ENCODE results near the gene CAPRIN1.
A peak's percentile ranks its signal among the peaks of the same experiment; 100 is the strongest.

Gene CAPRIN1

DNA sequence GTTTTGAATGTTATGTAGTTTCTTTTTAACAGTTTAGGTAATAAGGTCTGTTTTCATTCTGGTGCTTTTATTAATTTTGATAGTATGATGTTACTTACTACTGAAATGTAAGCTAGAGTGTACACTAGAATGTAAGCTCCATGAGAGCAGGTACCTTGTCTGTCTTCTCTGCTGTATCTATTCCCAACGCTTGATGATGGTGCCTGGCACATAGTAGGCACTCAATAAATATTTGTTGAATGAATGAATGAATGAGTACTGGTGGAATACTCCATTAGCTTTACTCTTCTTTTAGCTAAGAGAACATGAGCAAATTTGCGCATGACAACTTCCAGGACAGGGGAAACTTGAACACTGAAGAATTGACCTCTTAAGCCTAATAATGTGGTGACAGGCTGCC lies 47.3 kb downstream of the CAPRIN1 start:
- no peak for DNase-seq

DNA sequence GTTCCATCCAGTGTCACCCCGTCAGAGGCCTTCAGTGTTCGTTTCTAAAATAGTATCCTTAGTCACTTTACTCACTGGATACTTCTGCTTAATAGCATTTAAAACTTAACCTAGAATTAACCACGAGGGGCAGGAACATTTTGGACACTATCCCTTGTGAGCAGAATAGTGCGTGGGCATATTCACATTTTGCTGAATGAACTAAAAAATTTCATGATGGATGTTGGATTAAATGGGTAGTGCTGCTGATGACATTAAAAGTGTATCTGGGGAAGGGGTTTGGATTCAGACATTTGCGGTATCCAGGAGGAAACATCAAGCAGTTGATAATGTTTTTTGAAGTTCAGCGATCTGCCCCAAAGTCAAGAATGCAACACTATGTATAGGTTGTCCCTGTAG lies 53.1 kb downstream of the CAPRIN1 start:
- DNase-seq: no peak

DNA sequence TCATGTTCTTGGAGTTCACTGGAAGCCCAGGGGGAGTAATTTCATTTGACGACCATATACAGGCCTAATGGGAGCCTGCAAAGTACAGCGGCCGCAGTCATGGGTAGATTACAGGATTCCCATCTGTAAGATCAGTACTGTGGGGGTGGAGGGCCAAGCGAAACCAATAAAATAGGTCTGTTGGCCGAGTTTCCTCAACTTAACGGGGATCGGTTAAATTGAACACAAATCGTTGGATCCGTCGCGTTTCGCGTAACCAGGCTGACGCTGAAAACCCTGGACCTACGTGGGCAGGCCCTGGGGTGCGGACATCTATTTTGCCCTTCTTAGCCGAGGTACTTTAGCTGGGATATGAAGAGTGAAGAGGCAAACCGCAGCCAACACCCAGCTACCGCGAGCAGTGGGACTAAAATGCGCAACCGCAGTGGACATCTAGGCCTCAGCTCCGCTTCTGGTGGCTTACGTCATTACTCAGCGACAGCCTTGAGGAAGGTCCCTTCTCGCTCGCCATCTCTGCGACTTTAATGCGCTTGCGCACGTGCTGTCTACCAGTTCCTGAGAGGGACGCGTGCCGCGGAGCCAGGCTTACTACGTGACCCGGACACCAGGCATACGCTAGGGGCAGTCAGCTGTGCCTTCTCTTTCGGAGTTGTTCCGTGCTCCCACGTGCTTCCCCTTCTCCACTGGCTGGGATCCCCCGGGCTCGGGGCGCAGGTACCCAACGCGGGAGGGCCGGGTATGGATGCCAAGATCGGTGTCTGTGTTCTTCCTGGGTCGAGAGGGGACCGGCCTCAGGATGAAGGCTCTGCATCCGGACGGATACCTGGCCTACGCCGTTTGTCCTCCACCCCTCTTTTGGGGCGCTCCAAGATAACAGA lies 53.8 kb downstream of the CAPRIN1 start, which contains the start of gene NAT10:
NAT10 (plus strand) TSS at position 551 of the 878 bp plus-strand sequence. CDS start 2,597 bp downstream, outside the sequence.
- peak; percentile 77 for DNase-seq

DNA sequence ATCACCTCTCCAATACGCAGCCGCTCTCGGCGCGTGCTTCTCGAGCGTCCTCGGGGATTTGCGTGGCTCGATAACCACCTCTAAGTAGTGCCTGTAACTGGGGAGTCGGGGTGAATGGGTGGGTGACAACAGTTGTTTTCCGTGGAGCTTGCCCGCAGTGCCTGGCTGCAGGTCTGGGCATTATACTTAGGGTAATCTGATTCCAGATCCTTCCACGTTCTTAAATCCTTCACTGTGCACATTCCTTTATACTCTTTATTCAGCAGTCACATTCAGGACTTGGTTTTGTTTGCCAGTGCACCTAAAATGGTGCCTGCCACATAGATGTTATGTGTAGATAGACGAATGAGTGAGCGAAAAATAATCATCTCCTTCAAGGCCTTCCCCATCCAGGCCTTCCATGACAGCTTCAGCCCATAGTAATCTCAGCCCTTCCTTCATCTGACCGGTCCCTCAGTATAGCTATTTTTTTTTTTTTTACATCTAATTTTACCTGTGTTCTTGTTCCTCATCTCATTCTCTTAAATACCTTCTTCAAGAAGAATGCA lies 54.5 kb downstream of the CAPRIN1 start:
- DNase-seq: no peak

DNA sequence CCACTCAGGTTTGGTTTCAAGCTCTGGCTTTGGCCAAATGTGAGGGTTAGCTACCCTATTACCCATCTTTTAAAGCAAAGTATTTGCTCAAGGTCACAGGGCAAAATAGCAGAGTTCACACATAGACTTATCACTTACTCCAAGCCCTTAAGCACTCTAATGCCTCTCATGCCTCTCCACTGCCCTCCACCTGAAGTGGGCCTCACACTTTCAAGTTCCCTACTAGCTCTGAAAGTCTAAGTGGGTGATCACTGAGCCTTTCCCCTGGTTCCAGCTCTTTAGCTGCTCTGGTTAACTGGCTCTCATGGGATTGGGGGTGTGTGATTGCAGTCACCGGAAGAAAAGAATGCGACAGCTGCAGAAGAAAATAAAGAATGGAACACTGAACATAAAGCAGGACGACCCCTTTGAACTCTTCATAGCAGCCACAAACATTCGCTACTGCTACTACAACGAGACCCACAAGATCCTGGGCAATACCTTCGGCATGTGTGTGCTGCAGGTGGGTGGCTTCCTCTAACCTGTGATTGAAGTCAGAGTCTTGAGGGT lies 60.3 kb downstream of the CAPRIN1 start:
- no peak for DNase-seq

DNA sequence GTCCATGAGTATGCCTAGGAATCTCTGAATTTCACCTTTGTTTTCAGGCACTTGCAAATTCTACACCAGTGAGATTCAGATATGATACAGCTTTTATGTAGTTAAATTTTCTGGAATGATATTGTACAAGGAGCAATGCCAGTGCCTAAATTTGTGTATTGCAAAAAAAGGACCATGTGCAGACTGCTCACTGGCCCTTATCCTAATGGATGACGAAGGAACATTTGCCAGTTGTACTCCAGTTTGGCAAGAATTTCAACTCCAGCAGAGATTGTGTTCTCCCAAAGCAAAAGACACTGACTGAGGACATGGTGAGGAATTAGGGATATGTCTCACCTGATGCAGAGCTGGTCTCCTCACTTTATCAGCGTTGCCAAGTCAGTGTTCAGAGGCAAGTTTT lies 62.5 kb downstream of the CAPRIN1 start:
- DNase-seq: no peak

DNA sequence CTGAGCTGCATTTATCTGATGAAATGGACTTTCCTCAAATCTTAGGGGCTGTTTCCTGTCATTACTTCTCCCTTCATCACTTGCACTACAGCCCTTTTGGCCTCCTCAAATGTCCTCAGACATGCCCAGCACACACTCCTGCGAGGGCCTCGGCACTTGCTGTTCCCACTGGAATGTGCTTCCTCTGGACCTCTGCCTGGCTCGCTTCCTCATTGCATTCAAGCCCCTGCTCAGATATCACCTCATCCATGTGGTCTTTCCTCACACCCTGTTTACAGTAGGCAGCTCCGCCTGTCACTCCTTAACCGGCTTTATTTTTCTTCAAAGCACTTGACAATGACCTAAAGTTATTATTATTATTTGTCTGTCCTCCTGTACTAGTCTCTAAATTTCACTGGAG lies 62.9 kb downstream of the CAPRIN1 start:
- no peak for DNase-seq

DNA sequence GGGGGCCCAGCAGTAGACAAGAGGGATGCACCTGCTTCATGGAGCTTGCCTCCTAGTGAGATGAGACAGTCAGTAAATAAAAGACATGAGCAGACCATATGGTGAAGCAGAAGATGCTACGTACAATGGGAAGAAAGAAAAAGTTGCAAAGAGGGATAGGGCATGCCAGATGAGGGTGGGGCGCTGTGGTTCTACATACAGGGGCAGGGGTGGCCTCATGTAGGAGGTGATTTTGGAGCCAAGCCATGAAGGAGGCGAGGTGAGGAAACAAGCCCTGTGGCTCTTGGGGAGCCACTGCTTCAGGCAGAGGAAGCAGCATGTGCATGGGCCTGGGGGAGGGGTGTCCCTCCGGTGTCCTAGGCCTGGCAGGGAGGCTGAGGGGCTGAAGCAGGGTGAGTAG lies 69.1 kb downstream of the CAPRIN1 start:
- no peak for DNase-seq

DNA sequence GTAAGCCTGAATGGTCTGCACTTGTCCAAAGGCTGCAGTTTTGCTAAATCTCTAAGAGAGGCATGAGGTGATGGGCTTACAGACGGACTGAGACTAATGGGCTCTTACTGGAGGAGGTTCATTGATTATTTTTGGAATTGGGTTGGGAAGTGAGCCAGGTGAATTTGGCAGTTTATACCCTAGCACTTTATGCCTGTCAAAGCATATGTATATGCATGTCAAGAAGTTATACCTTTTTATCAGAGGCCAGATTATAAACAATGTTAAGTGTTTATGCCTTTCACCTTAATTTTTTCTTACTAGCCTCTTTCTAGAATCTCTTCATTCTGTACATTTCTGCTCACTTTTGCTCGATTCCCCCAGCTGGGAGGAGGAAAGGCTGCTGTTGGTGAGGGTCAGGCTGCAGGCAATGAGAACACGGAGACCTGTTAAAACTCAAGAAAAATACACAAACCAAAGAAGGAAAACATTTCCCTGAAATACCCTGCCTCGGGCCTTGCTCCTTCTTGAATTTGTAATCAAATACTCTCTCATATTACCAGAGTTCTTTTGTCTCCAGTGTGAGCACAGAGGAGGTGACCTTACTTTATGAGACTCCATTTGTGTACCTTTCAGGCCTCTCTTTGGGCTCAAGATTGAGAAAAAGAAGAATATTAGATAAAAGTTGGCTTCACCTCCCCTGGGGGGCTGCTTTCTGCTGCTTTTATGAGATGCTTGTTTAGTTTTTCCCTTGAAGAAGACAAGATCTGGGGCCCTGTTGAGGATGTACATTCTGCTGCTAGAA lies 73.5 kb downstream of the CAPRIN1 start:
- DNase-seq: no peak

DNA sequence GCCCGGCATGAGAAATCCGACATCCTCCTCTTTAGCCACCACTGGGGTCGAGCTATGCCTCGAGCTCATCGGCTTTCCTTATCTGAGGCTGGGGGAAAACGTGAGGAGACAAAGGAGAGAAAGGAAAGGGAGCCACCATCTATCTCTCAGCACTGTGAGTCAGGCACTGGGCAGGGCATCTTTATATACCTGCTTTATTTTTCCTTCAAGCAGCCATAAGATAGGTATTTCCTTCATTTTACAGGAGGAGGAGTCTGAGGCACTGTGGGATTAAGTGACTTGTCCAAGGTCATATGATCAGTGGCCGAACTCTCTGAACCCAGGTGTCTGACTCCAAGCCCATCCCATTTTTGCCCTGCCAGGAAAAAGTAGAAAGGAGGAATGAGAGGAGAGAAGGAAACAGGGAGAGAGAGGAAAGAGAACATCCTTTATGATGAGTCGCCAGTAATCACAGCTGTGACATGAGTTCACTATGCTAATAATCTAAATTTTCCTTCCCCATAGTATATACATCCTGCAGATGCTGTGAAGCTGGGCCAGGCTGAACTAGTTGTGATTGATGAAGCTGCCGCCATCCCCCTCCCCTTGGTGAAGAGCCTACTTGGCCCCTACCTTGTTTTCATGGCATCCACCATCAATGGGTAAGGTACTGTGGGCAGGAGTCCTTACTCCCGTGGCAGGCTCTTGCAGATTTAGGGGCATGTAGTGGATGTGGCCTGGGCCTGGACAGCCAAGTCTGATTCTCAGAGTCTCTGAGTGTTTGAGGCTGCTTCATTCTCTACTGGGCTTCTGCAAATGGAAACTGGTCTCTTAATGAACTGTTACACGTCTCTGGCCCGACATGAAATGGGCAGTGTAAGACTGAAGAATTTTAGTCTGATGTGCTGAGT lies 75.7 kb downstream of the CAPRIN1 start:
- no peak for DNase-seq

DNA sequence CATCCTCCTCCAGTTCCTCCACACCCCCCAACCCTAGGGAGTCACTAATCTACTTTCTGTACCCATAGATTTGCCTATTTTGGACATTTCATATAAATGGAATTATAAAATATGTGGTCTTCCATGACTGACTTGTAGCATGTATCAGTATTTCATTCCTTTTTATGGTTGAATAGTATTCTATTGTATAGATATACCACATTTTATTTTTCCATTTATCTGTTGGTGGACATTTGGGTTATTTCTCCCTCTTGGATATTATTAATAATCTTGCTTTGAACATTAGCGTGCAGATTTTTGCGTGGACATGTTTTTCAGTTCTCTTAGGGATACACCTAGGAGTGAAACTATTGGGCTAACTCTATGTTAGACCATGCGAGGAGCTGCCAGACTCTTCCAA lies 77.3 kb downstream of the CAPRIN1 start:
- no peak for DNase-seq

DNA sequence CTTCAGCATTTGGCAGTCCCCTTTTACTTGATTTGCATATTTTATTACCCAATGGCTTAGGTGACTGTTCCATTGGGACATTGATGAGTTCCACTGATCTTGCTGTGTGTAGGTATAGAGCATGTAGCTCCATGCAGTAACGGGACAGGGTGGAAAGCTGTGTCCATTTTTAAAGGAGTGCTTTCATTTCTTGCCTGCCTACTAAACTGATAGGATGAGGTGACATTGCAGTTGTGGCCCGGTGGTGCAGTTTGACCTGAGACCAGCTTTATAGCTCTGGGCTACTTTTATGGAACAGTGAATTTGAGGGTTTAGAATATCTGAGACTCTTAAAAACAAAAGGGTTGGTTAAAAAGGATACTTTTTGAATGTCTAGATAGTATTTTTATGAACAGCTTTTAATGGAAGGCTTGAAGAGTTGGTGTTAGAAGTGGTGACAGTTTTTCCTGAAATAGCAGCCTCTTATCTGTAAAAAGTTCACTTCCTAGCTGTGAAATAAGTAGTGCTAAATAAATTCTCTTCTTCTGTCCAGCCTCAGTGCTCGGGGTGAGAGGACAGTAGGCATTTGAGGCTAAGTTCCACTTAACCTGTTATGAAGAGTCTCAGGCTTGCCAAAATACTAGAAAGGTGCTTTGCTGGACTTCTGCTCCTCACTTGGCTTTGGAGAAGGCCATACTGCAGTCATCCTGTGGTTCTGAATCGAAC lies 80.9 kb downstream of the CAPRIN1 start:
- DNase-seq: no peak

DNA sequence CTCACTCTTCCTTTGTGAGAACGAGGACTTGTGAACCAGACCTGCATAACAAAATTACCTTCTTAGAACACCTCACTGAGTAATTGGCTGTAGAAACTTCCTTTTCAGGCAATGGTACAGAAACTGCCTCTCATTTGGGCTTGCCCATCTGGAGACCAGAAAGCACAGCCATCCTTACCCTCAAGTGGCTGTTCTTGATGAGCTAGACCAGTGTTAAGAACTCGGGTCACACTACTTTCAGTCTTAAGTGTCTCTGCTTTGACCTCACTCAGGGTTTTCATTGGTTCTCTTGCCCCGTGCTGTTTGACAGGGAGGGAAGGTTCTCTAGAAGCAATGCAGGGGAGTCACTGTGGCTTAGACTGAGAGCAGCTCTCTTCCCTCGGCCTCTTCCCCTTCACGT lies 83.2 kb downstream of the CAPRIN1 start:
- no peak for DNase-seq

DNA sequence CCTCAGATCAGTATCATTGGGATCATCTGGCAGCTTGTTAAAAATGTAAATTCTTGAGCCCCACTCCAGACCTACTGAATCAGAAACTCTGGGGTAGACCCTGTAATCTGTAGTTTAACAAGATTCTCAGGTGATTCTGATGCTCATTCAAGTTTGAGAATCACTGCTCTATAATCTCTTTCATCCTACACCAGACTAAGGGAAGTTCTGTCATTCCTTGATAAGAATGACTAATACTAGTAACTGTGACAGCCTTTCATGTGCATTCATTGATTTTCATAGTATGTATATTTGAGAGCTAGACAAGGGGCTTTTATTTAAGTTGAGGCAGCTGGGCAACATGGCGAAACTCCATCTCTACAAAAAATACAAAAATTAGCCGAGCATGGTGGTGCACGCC lies 83.9 kb downstream of the CAPRIN1 start:
- no peak for DNase-seq

DNA sequence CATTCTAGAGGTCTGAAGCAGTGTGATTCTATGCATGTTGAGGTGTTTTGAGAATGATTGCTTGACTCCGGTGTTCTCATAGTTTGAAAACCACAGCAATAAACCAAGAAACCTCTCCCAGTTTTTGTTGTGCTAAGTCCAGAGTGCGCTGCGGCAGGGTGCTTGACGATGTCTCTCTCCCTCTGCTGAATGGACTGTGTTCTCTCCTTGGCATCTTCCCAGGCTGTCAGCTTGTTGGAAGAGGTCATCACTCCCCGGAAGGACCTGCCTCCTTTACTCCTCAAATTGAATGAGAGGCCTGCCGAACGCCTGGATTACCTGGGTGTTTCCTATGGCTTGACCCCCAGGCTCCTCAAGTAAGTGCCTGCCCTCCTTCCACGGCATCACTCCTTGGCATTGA lies 84.9 kb downstream of the CAPRIN1 start:
- DNase-seq: no peak

DNA sequence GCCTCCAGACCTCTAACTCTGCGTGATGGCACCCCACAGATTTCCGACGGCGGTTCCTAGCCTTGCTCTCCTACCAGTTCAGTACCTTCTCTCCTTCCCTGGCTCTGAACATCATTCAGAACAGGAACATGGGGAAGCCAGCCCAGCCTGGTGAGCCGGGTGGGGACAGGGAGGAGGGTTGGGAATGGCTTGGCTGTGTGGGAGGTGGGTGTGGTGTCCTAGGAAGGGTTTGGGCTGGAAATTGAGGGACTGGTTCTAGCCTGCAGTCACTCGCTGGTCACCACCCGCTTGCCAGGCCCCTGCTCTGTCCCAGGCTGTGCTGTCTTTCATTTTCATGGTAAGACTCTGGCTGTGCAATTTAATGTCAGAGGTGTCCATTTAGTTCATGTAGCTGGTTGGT lies 87.8 kb downstream of the CAPRIN1 start:
- DNase-seq: no peak

DNA sequence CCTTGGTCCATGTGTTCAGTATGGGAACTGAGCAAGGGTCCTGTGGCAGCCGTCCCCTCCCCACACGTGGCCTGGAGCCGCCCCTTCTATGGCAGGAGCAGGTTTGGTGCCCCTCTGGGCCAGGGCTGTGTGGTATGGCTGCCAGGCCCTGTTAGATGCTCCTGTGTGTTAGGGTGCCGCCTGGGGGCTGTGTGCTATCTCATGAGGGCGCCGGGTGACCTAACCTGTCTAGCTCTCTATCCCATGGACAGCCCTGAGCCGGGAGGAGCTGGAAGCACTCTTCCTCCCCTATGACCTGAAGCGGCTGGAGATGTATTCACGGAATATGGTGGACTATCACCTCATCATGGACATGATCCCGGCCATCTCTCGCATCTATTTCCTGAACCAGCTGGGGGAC lies 88.6 kb downstream of the CAPRIN1 start:
- DNase-seq: no peak

DNA sequence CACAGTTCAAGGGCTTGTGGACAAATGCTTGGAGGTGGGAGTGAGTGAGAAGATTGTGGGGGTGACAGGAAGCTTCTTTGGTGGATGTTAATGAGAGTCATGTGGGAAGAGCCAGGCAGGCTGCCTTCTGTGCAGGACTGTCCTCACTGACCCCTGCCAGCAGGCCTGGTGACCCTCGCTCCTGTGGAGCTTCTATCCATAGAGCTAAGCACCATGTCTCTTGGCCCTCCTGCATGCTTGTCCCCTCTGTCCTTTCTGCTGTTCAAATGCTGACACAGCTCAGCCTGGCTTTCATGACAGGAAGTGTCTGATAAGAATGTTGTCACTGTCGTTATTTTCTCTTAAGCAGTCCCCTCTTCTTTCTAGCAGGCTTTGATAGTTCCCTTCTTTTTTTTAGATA lies 91.5 kb downstream of the CAPRIN1 start:
- DNase-seq: no peak

DNA sequence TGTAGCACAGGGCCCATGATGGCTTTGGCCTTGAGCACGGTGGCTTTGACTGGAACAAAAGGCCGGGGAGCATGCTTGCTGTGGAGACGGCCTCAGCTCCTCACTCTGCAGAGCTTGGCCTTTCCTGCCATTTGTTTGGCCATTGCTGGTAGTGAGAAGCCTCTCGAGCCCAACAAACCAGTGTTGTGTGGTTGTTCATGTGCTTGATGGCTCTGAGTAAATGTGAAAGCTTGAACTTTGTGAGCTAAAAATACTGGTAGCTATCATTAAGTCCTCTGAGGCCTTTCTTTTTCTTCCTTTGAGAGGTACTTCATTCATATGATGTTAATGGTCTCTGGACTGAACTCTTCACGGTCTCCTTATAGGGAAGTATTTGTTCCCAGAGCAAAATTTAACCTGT lies 93.5 kb downstream of the CAPRIN1 start:
- DNase-seq: no peak

DNA sequence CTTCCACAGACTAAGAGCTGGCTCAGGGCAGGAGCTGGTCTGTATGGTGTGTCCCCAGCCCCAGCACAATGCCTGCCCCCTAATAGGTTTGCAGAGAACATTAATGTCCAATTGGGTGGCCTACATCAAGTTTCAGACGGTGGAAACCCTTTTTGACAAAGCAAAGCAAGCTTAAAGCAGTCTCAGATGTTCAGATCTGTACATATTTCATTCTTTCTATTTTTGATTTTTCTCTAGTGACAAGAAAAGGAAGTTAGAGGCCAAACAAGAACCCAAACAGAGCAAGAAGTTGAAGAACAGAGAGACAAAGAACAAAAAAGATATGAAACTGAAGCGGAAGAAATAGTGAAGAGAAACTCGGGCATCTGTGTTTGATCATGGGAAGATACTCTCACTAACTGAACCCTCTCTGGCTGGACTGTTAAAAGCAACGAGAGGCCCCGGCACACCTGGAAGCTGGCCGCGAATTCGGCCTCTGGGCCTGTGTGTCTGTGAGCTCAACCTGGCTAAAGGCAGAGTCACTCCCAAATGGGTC lies 94.4 kb downstream of the CAPRIN1 start:
- DNase-seq: no peak

DNA sequence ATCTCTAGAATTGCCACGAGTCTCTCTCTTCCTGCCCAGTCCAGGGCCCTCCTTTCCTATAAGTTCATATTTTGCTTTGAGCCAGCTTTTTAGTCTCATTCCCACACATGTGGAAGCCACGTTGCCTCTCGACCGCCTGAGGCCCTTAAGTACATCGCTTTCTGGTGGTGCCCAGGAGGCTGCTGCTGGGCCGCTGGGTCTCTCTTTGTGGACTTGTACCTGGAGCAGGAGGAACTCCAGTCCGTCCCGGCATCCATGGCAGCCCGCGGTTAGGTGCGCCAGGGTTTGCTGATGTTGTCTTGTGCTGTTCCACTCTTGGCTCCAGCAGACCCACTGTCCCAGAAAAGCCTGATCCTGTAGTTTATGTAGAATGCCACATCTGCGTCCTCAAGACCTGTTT lies 94.9 kb downstream of the CAPRIN1 start:
- DNase-seq: no peak

DNA sequence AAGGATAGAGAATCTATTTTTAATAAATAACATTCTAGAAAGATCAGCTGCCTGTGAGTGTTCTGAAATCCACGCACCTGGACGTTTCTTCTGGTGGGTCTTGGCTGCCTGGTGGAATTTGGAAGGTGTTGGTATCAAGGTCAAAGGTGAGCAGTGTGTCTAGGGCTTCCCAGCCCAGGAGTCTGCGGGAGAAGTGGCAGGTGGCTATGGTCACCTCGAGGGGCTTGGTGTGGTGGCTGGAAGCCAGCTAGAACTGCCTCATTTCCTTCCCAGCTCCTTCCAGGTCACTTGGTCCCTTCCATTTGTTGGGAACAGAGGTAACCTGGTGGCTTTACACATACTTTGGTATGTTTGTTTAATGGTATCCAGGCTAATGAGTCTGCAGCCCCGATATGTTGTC lies 95.3 kb downstream of the CAPRIN1 start:
- no peak for DNase-seq

All from activated gamma-delta T cell (primary cell).